ENCODE measurements around the gene IGSF9. TPM values are rescaled to one million over a fixed set of nuclear protein-coding genes. Genes with fewer than 3 reads are reported as not detected.

IGSF9 gene
- total and polyA plus RNA-seq, 2 of the 13 experiments (the other 11 are each of a cell fraction or from before 2014, with no cell fraction given): 0.03 TPM; not detected in 1

GRCh38 chr1:159892944-159893343, 52.5 kb downstream of the IGSF9 start:
- Histone ChIP-seq H3K36me3 (replicated peaks in 1 of 2; ENCODE audit: control insufficient read depth in 1 of 2, insufficient read depth in 2 of 2, low read length in 2 of 2) (no peaks in the 10 kb centered on the region), H3K79me2 (ENCODE audit: insufficient read depth, low read length) (no peaks in the 10 kb centered on the region), H2AFZ (ENCODE audit: low read length) (no peak overlapping the region), H4K20me1 (ENCODE audit: insufficient read depth, low read length) (no peaks in the 10 kb centered on the region), H3K27me3 (ENCODE audit: control insufficient read depth in 1 of 2, insufficient read depth in 2 of 2, low read length in 2 of 2) (peaks cover 0 to 3% of the 10 kb centered on the region in 2 experiments; a peak in 1 of 5 replicates), H3K4me1 (ENCODE audit: insufficient read depth, low read length) (no peaks in the 10 kb centered on the region), H3K27ac (ENCODE audit: extremely low read length, insufficient read depth, low read length) (no peak overlapping the region), H3K4me3 (replicated peaks in 1 of 3; ENCODE audit: insufficient read depth in 1 of 3, low read depth in 2 of 3, low read length in 3 of 3) (no peak overlapping the region), H3K9ac (ENCODE audit: insufficient read depth, low read depth, low read length) (no peak overlapping the region), H3K9me3 (ENCODE audit: low read length) (no peaks in the 10 kb centered on the region), H3K4me2 (ENCODE audit: low read depth, low read length) (no peak overlapping the region)
- no peak for DNase-seq (ENCODE audit: low spot score)
- no peak for FAIRE-seq
- ATAC-seq: no peak
- intact Hi-C loops (cut with micrococcal nuclease; ENCODE audit: unreplicated experiment): no loop called here
- CTCF ChIA-PET (ENCODE audit: low intra/inter-chr PET ratio, low total read pairs): interaction anchor here (1.3 kb wide), 1 partner anchor 43 kb away, joined by 3 read pairs; no protein-coding TSS in a partner anchor
- in situ Hi-C loops (cut with HindIII; ENCODE audit: extremely low pct_ligation_motif_present, low pct_unique_long_range_greater_than_20kb): loop anchor here (5.0 kb wide), 1 partner anchor 96 kb away; no protein-coding TSS in a partner anchor
- POLR2A ChIA-PET: no interaction called here
- WGBS (ENCODE audit: low lambda C conversion rate): 36% methylated on average over 5 of the region's 5 CpGs
- no TSS peak for BruUV-seq (replicated peaks)
- TF ChIP-seq CHD4 (IDR thresholded peaks at IDR 0.05; ENCODE audit: borderline replicate concordance, low read length) (no peak), ZNF781 (CRISPR knock-in tag; IDR thresholded peaks at IDR 0.05; ENCODE audit: borderline replicate concordance, not compliant biosample characterization) (no peak), MTA3 (CRISPR knock-in tag; IDR thresholded peaks at IDR 0.05) (no peak), ZSCAN9 (CRISPR knock-in tag; IDR thresholded peaks at IDR 0.05; ENCODE audit: borderline replicate concordance) (no peak), TFDP1 (CRISPR knock-in tag; IDR thresholded peaks at IDR 0.05; ENCODE audit: borderline replicate concordance) (no peak), FOSL2 (CRISPR knock-in tag; IDR thresholded peaks at IDR 0.05) (no peak), ONECUT2 (CRISPR knock-in tag; IDR thresholded peaks at IDR 0.05) (no peak), MED8 (CRISPR knock-in tag; IDR thresholded peaks at IDR 0.05; ENCODE audit: insufficient replicate concordance) (no peak), AKAP8 (CRISPR knock-in tag; IDR thresholded peaks at IDR 0.05) (no peak), HNRNPK (IDR thresholded peaks at IDR 0.05; ENCODE audit: low read depth, low read length, poor library complexity, severe bottlenecking) (no peak), RARG (CRISPR knock-in tag; IDR thresholded peaks at IDR 0.05; ENCODE audit: low read depth) (no peak), TCF7 (IDR thresholded peaks at IDR 0.05; ENCODE audit: low read depth) (no peak), HIC2 (CRISPR knock-in tag; IDR thresholded peaks at IDR 0.05; ENCODE audit: low read depth) (no peak), ZNF891 (CRISPR knock-in tag; IDR thresholded peaks at IDR 0.05) (no peak), MIXL1 (CRISPR knock-in tag; IDR thresholded peaks at IDR 0.05) (no peak), FOXM1 (CRISPR knock-in tag; IDR thresholded peaks at IDR 0.05) (no peak), ZNF512B (CRISPR knock-in tag; IDR thresholded peaks at IDR 0.05; ENCODE audit: borderline replicate concordance) (no peak), ATF5 (CRISPR knock-in tag; IDR thresholded peaks at IDR 0.05; ENCODE audit: low read depth) (no peak)
